ENCODE data around the gene DCTPP1.

- TF ChIP-seq EZH2phosphoT487 (IDR thresholded peaks at IDR 0.05; ENCODE audit: insufficient read depth, low read depth), result no peak
- no peak for TF ChIP-seq EZH2 (IDR thresholded peaks at IDR 0.05; ENCODE audit: insufficient read depth, poor library complexity, severe bottlenecking)
Observed at GRCh38 chr16:30470170-30470512, 40.3 kb upstream of the DCTPP1 start.

All from GM23248 (cell line).